Stimulated activated CD4-positive, alpha-beta T cell treated with anti-CD3 and anti-CD28 coated beads, Interleukin-4, amount 100 ng/mL, for 48 hours (primary cell): Measurements from ENCODE around the gene CBLN1.
"Not testable (repeated sequence)": the region's sequence is repeated elsewhere in the genome, so short reads cannot be mapped to it uniquely, and the experiment has no call there.

Experiments used
- DNase-seq, 2 donors: peaks; one replicate each; pipeline ENCODE4 v3.0.0-alpha.2; 2020; ENCODE audit warnings: low read depth in 2 of 2

The CBLN1 gene

GRCh38 chr16:49277766-49278566 lies 3.7 kb downstream of the CBLN1 start:
- DNase-seq: no peak

- no peak for DNase-seq
These were observed 4.3 kb downstream of the CBLN1 start for GRCh38 chr16:49277386-49277742.

GRCh38 chr16:49276646-49277385 lies 4.8 kb downstream of the CBLN1 start:
- no peak for DNase-seq

GRCh38 chr16:49275870-49276269 lies 5.8 kb downstream of the CBLN1 start:
- no peak for DNase-seq

GRCh38 chr16:49275050-49275730 lies 6.4 kb downstream of the CBLN1 start:
- DNase-seq: no peak

- DNase-seq: no peak
These were observed 7.0 kb downstream of the CBLN1 start for GRCh38 chr16:49274591-49274990.

GRCh38 chr16:49273771-49274170 lies 7.9 kb downstream of the CBLN1 start:
- no peak for DNase-seq

GRCh38 chr16:49271363-49271762 lies 10.3 kb downstream of the CBLN1 start:
- no peak for DNase-seq

GRCh38 chr16:49269201-49269600 lies 12.4 kb downstream of the CBLN1 start:
- DNase-seq: no peak

- DNase-seq: no peak
These were observed 13.0 kb downstream of the CBLN1 start for GRCh38 chr16:49268667-49269066.

- no peak for DNase-seq
These were observed 19.1 kb downstream of the CBLN1 start for GRCh38 chr16:49262501-49262900.

GRCh38 chr16:49261930-49262329 lies 19.7 kb downstream of the CBLN1 start:
- DNase-seq: no peak

GRCh38 chr16:49260956-49261530 lies 20.6 kb downstream of the CBLN1 start:
- DNase-seq: no peak

- no peak for DNase-seq
These were observed 21.4 kb downstream of the CBLN1 start for GRCh38 chr16:49260253-49260652.

- DNase-seq: no peak
These were observed 22.3 kb downstream of the CBLN1 start for GRCh38 chr16:49259330-49259729.

- DNase-seq: no peak
These were observed 30.9 kb downstream of the CBLN1 start for GRCh38 chr16:49250689-49251088.

GRCh38 chr16:49248227-49248626 lies 33.4 kb downstream of the CBLN1 start:
- DNase-seq: no peak

- no peak for DNase-seq
These were observed 45.4 kb downstream of the CBLN1 start for GRCh38 chr16:49236216-49236615.

- DNase-seq: not testable (repeated sequence)
These were observed 53.3 kb downstream of the CBLN1 start for GRCh38 chr16:49228335-49228734.
